Mammary epithelial cell (primary cell): ENCODE results near the gene ZFYVE1.

Experiments
- CTCF ChIP-seq, 2 donors: IDR thresholded peaks in 1 of 2; conservative IDR thresholded peaks in 1 of 2; 2 replicates each; pipeline ENCODE4 v1.5.1; 2011 to 2012; ENCODE audit warnings: inconsistent platforms in 2 of 2, low read length in 2 of 2, mild to moderate bottlenecking in 2 of 2, control low read depth in 1 of 2, low read depth in 1 of 2; ENCODE audit not compliant: insufficient read depth in 1 of 2; ENCODE audit errors: extremely low read depth in 1 of 2
- EZH2 ChIP-seq: IDR thresholded peaks from 2 replicates; pipeline ENCODE4 v1.6.1; 2012; ENCODE audit warnings: low read length, inconsistent platforms, borderline replicate concordance

DNA sequence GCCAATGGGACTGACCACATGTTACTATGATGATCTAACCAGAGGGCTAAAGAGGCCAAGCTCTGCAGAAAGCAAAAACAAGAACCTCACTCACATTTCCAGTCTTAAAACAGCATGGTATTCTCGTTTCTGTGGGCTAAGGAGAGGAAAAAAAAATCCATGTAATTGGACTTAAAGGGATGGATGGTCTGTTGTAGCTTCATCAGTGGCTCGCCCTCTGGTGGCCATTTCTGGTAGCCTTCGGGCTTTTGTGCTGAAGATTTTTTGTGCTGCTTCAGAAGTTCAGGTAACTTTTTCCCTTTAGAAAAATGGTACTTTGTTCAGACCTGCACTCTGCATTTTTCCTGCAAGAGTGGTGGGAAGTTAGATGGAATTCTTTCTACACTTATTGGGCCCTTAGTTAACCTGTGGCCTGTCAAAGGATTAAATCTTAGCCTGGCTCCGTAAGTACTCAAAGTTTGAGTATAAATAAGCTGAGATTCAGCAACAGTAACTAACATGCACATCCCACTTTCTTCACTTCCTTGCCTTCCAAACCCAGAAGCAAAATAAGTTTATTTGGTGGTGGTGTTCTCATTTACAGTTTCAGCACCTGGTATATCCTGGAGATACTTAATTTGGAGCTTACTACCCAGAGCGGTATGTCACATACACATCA lies 78.3 kb downstream of the ZFYVE1 start:
- TF ChIP-seq CTCF (conservative IDR thresholded peaks at IDR 0.05 in 1 of 2, IDR thresholded peaks at IDR 0.05 in 1 of 2; ENCODE audit: extremely low read depth in 1 of 2, insufficient read depth in 1 of 2, low read depth in 1 of 2, low read length in 2 of 2) (peak; percentile 84 to 92), EZH2 (no peak)
